Activated CD4-positive, alpha-beta T cell treated with anti-CD3 and anti-CD28 coated beads, Interleukin-2, amount 10 ng/mL, durations not matched to agents 24 days and 14 days (primary cell): ENCODE data around the gene SIGLEC15. TPM values are rescaled to one million over a fixed set of nuclear protein-coding genes. Genes with fewer than 3 reads are reported as not detected.

Source experiments
- DNase-seq: peaks from one replicate; pipeline ENCODE4 v3.0.0; 2022
- H3K27ac Mint-ChIP-seq: one replicate; pipeline ENCODE4 v1.8.0; 2022; ENCODE audit warnings: mild to moderate bottlenecking, mixed read lengths
- H3K27me3 Mint-ChIP-seq: one replicate; pipeline ENCODE4 v1.8.0; 2022; ENCODE audit warnings: mixed read lengths
- H3K36me3 Mint-ChIP-seq: one replicate; pipeline ENCODE4 v1.8.0; 2022; ENCODE audit warnings: low read depth, mild to moderate bottlenecking, mixed read lengths
- H3K4me1 Mint-ChIP-seq: one replicate; pipeline ENCODE4 v1.8.0; 2021; ENCODE audit warnings: mixed read lengths
- H3K4me3 Mint-ChIP-seq: one replicate; pipeline ENCODE4 v1.8.0; 2022; ENCODE audit warnings: mild to moderate bottlenecking, moderate library complexity, mixed read lengths
- H3K9me3 Mint-ChIP-seq: one replicate; pipeline ENCODE4 v1.8.0; 2021; ENCODE audit warnings: mixed read lengths
- intact Hi-C: fragments of 100-400 bp; cut with micrococcal nuclease; formaldehyde crosslinking; loops from one replicate; pipeline ENCODE4 v1.15.1; 2023
- total RNA-seq: library from RNA; stranded (reverse); gene quantifications from 2 replicates; pipeline ENCODE4 v1.2.3, GENCODE V29; 2022

The SIGLEC15 gene
- total RNA-seq, 1 donor from 2014 or later: not detected

- Mint-ChIP-seq H3K36me3 (peaks cover 78% of the 10 kb centered on the region), H3K4me3 (no peak overlapping the region), H3K27ac (no peak overlapping the region), H3K9me3 (peaks cover 10% of the 10 kb centered on the region), H3K27me3 (no peaks in the 10 kb centered on the region), H3K4me1 (peaks cover 4% of the 10 kb centered on the region)
- intact Hi-C loops: no loop called here
- DNase-seq: no peak
These were observed 35.5 kb downstream of the SIGLEC15 start for GRCh38 chr18:45860971-45861370.

- DNase-seq: no peak
- intact Hi-C loops: no loop called here
- Mint-ChIP-seq H3K27ac (no peak overlapping the region), H3K9me3 (peaks cover 10% of the 10 kb centered on the region), H3K27me3 (no peaks in the 10 kb centered on the region), H3K36me3 (peaks cover 80% of the 10 kb centered on the region), H3K4me3 (no peak overlapping the region), H3K4me1 (peaks cover 4% of the 10 kb centered on the region)
These were observed 36.5 kb downstream of the SIGLEC15 start for GRCh38 chr18:45861926-45862325.

- no peak for DNase-seq
- intact Hi-C loops: loop anchor here (1.0 kb wide), 1 partner anchor 11 kb away; no protein-coding TSS in a partner anchor
- no peak overlapping the region for H3K27ac Mint-ChIP-seq
- peaks cover 4% of the 10 kb centered on the region for H3K4me1 Mint-ChIP-seq
- H3K4me3 Mint-ChIP-seq: no peak overlapping the region
- H3K27me3 Mint-ChIP-seq: no peaks in the 10 kb centered on the region
- H3K9me3 Mint-ChIP-seq: peaks cover 10% of the 10 kb centered on the region
- H3K36me3 Mint-ChIP-seq: peaks cover 77% of the 10 kb centered on the region
These were observed 38.0 kb downstream of the SIGLEC15 start for GRCh38 chr18:45863469-45863868.

GRCh38 chr18:45864081-45864480 is 38.6 kb downstream of the SIGLEC15 start:
- H3K9me3 Mint-ChIP-seq: peaks cover 10% of the 10 kb centered on the region
- H3K27ac Mint-ChIP-seq: no peak overlapping the region
- H3K4me3 Mint-ChIP-seq: no peak overlapping the region
- DNase-seq: no peak
- peaks cover 74% of the 10 kb centered on the region for H3K36me3 Mint-ChIP-seq
- H3K4me1 Mint-ChIP-seq: peaks cover 4% of the 10 kb centered on the region
- H3K27me3 Mint-ChIP-seq: no peaks in the 10 kb centered on the region
- intact Hi-C loops: no loop called here

- H3K9me3 Mint-ChIP-seq: peaks cover 10% of the 10 kb centered on the region
- H3K27me3 Mint-ChIP-seq: no peaks in the 10 kb centered on the region
- H3K36me3 Mint-ChIP-seq: peaks cover 75% of the 10 kb centered on the region
- H3K4me3 Mint-ChIP-seq: no peak overlapping the region
- intact Hi-C loops: no loop called here
- DNase-seq: no peak
- peaks cover 4% of the 10 kb centered on the region for H3K4me1 Mint-ChIP-seq
- no peak overlapping the region for H3K27ac Mint-ChIP-seq
These were observed 40.0 kb downstream of the SIGLEC15 start for GRCh38 chr18:45865466-45865865.

GRCh38 chr18:45870419-45870818 is 44.9 kb downstream of the SIGLEC15 start:
- no peaks in the 10 kb centered on the region for H3K27me3 Mint-ChIP-seq
- no peak overlapping the region for H3K4me3 Mint-ChIP-seq
- H3K27ac Mint-ChIP-seq: no peak overlapping the region
- peaks cover 18% of the 10 kb centered on the region for H3K4me1 Mint-ChIP-seq
- DNase-seq: no peak
- intact Hi-C loops: no loop called here
- peaks cover 24% of the 10 kb centered on the region for H3K9me3 Mint-ChIP-seq
- peaks cover 82% of the 10 kb centered on the region for H3K36me3 Mint-ChIP-seq

GRCh38 chr18:45871431-45872084 is 46.1 kb downstream of the SIGLEC15 start:
- peaks cover 19% of the 10 kb centered on the region for H3K4me1 Mint-ChIP-seq
- intact Hi-C loops: no loop called here
- DNase-seq: no peak
- H3K36me3 Mint-ChIP-seq: peaks cover 76% of the 10 kb centered on the region
- H3K27ac Mint-ChIP-seq: no peak overlapping the region
- no peak overlapping the region for H3K4me3 Mint-ChIP-seq
- peaks cover 21% of the 10 kb centered on the region for H3K9me3 Mint-ChIP-seq
- H3K27me3 Mint-ChIP-seq: no peaks in the 10 kb centered on the region

- peak overlapping the region; percentile 58 for H3K4me3 Mint-ChIP-seq
- DNase-seq: peak; percentile 89
- H3K4me1 Mint-ChIP-seq: peaks cover 20% of the 10 kb centered on the region
- H3K27me3 Mint-ChIP-seq: no peaks in the 10 kb centered on the region
- intact Hi-C loops: loop anchor here (1.0 to 5.0 kb wide), 8 partner anchors 11 to 208 kb away; partner anchors contain the start of genes EPG5 and PSTPIP2
- H3K36me3 Mint-ChIP-seq: peaks cover 70% of the 10 kb centered on the region
- H3K27ac Mint-ChIP-seq: peak overlapping the region; percentile 94
- H3K9me3 Mint-ChIP-seq: peaks cover 21% of the 10 kb centered on the region
These were observed 49.2 kb downstream of the SIGLEC15 start for GRCh38 chr18:45874491-45875184.

GRCh38 chr18:45876161-45876560 is 50.7 kb downstream of the SIGLEC15 start:
- DNase-seq: no peak
- Mint-ChIP-seq H3K36me3 (peaks cover 64% of the 10 kb centered on the region), H3K27me3 (no peaks in the 10 kb centered on the region), H3K27ac (no peak overlapping the region), H3K4me3 (no peak overlapping the region), H3K4me1 (peaks cover 24% of the 10 kb centered on the region), H3K9me3 (peaks cover 18% of the 10 kb centered on the region)
- intact Hi-C loops: loop anchor here (5.0 kb wide), 2 partner anchors 74 to 196 kb away; partner anchors contain the start of gene PSTPIP2

GRCh38 chr18:45877403-45877802 is 51.9 kb downstream of the SIGLEC15 start:
- no peak overlapping the region for H3K4me3 Mint-ChIP-seq
- intact Hi-C loops: loop anchor here (5.0 kb wide), 2 partner anchors 75 to 195 kb away; partner anchors contain the start of gene PSTPIP2
- no peaks in the 10 kb centered on the region for H3K27me3 Mint-ChIP-seq
- no peak for DNase-seq
- no peak overlapping the region for H3K27ac Mint-ChIP-seq
- peaks cover 14% of the 10 kb centered on the region for H3K9me3 Mint-ChIP-seq
- H3K4me1 Mint-ChIP-seq: peaks cover 22% of the 10 kb centered on the region
- peaks cover 57% of the 10 kb centered on the region for H3K36me3 Mint-ChIP-seq

GRCh38 chr18:45879681-45880655 is 54.5 kb downstream of the SIGLEC15 start:
- Mint-ChIP-seq H3K4me1 (peaks cover 10% of the 10 kb centered on the region), H3K9me3 (peaks cover 6% of the 10 kb centered on the region), H3K36me3 (peaks cover 38% of the 10 kb centered on the region), H3K27ac (no peak overlapping the region), H3K27me3 (no peaks in the 10 kb centered on the region), H3K4me3 (no peak overlapping the region)
- intact Hi-C loops: loop anchor here (1.0 to 5.0 kb wide), 5 partner anchors 78 to 215 kb away; partner anchors contain the start of gene PSTPIP2
- DNase-seq: peak; percentile 92

GRCh38 chr18:45880876-45881558 is 55.5 kb downstream of the SIGLEC15 start:
- peaks cover 5% of the 10 kb centered on the region for H3K4me1 Mint-ChIP-seq
- no peak overlapping the region for H3K4me3 Mint-ChIP-seq
- no peak overlapping the region for H3K27ac Mint-ChIP-seq

GRCh38 chr18:45887585-45887984 is 62.1 kb downstream of the SIGLEC15 start:
- H3K4me3 Mint-ChIP-seq: no peak overlapping the region
- H3K4me1 Mint-ChIP-seq: no peaks in the 10 kb centered on the region
- peaks cover 16% of the 10 kb centered on the region for H3K36me3 Mint-ChIP-seq
- H3K9me3 Mint-ChIP-seq: no peaks in the 10 kb centered on the region
- DNase-seq: no peak
- no peak overlapping the region for H3K27ac Mint-ChIP-seq
- intact Hi-C loops: no loop called here
- no peaks in the 10 kb centered on the region for H3K27me3 Mint-ChIP-seq

More at GRCh38 chr18:45880876-45881558, 55.5 kb downstream of the SIGLEC15 start:
- no peak for DNase-seq
- Mint-ChIP-seq H3K9me3 (no peaks in the 10 kb centered on the region), H3K36me3 (peaks cover 33% of the 10 kb centered on the region), H3K27me3 (no peaks in the 10 kb centered on the region)
- intact Hi-C loops: loop anchor here (1.0 kb wide), 3 partner anchors 158 to 216 kb away; no protein-coding TSS in a partner anchor
